OCI-LY3 (cell line): Measurements from ENCODE around the gene CHN2.

ENCODE experiments used
- EZH2phosphoT487 ChIP-seq: fragments of 200-600 bp; shearing (Covaris generic); IDR thresholded peaks from 2 replicates; pipeline ENCODE4 v1.6.1; 2018; ENCODE audit warnings: antibody characterized with exemption, mixed run types, low read depth
- TF ChIP-seq, protein P1 (sequence below): fragments of 200-600, 300-600 bp; sonication (generic); IDR thresholded peaks from 2 replicates; pipeline ENCODE4 v1.5.1; 2014; ENCODE audit warnings: antibody characterized with exemption, low read length, low read depth

DNA sequence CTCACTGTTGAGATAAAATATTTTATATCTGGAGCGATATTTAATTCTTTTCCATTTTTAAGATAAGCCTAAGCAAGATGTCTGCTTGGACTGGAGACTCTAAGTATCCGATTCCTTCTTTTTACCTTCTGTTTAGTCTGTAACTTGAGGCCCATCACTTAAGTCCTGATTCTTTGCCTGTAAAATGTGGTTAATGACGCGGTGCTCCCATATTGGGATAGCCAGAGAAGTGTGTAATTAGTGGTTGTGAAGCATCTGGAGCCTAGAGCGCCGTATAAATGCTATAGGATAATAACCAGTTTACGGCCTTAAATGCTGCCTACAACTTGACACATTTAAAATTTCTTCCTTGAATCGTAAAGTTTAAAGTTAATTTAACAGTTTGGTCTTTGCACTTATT is 132.9 kb downstream of the CHN2 start:
- TF ChIP-seq, protein P1, sequence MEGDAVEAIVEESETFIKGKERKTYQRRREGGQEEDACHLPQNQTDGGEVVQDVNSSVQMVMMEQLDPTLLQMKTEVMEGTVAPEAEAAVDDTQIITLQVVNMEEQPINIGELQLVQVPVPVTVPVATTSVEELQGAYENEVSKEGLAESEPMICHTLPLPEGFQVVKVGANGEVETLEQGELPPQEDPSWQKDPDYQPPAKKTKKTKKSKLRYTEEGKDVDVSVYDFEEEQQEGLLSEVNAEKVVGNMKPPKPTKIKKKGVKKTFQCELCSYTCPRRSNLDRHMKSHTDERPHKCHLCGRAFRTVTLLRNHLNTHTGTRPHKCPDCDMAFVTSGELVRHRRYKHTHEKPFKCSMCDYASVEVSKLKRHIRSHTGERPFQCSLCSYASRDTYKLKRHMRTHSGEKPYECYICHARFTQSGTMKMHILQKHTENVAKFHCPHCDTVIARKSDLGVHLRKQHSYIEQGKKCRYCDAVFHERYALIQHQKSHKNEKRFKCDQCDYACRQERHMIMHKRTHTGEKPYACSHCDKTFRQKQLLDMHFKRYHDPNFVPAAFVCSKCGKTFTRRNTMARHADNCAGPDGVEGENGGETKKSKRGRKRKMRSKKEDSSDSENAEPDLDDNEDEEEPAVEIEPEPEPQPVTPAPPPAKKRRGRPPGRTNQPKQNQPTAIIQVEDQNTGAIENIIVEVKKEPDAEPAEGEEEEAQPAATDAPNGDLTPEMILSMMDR = no peak
- no peak for TF ChIP-seq EZH2phosphoT487
